OCI-M2 (cell line): ENCODE measurements around the gene HDAC7.

Experiments
- DNase-seq: peaks from one replicate; lab custom pipeline; 2025; ENCODE audit not compliant: unreplicated experiment; lab: John Stamatoyannopoulos, UW

The HDAC7 gene

GRCh38 chr12:47797441-47797840 lies 22.3 kb downstream of the HDAC7 start:
- no peak for DNase-seq

GRCh38 chr12:47795814-47796411 lies 23.8 kb downstream of the HDAC7 start:
- DNase-seq = no peak

DNA sequence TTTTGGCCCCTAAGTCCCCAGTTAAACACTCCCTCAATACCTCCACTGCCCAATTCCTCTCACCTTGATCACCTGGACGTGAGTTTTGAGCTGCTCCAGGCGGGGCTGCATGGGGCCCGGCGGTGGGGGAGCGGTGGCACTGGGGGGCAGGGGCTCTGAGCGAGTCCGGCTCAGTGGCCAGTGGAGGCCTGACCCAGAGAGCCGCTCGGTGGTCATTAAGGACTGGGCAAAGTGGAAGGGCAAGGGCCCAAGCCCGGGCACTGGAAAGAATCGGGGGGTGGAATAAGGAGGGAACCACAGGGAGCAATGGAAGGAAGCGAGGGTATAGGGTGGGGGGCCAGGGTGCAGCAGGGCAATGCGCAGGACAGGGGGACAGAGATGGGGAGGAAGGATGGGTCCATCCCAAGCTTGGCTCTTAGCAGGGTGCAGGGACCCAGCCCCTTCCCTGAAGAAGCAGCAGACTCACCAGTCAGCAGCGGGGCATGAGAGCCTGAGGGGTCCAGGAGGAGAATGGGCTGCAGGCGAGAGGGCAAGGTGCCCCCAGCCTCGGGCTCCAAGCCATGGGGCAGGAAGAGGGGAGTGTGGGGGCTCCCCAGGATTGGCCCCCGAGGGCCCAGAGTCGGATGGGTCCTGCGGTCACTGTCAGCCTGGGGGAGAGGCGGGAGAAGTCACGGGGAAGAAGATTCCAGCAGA lies 24.4 kb downstream of the HDAC7 start:
- no peak for DNase-seq

- DNase-seq = no peak
Observed at GRCh38 chr12:47794679-47795078, 25.0 kb downstream of the HDAC7 start.

- no peak for DNase-seq
Observed at GRCh38 chr12:47793015-47793681, 26.6 kb downstream of the HDAC7 start.

DNA sequence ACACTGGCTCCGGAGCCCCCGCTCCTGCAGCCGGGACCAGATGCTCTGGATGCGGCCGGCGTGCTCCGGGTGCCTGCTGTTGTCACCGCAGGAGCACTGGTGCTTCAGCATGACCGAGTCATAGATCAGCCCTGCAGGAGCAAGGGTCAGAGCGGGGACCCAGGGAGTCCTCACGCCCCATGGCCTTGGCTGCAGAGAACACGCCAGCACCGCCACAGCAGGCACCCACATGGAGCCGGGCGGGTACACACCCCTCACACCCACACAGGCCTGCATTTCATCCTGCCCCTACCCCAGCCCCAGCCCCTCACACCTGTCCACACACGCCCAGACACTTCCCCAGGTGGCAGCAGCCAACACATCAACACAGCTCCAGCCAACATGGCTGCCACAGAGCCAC lies 27.8 kb downstream of the HDAC7 start:
- DNase-seq = no peak

GRCh38 chr12:47791351-47791746 lies 28.4 kb downstream of the HDAC7 start:
- no peak for DNase-seq

GRCh38 chr12:47790676-47791350 lies 28.9 kb downstream of the HDAC7 start:
- no peak for DNase-seq

GRCh38 chr12:47789712-47790489 lies 29.8 kb downstream of the HDAC7 start:
- DNase-seq = no peak

GRCh38 chr12:47789141-47789540 lies 30.6 kb downstream of the HDAC7 start:
- DNase-seq = no peak

DNA sequence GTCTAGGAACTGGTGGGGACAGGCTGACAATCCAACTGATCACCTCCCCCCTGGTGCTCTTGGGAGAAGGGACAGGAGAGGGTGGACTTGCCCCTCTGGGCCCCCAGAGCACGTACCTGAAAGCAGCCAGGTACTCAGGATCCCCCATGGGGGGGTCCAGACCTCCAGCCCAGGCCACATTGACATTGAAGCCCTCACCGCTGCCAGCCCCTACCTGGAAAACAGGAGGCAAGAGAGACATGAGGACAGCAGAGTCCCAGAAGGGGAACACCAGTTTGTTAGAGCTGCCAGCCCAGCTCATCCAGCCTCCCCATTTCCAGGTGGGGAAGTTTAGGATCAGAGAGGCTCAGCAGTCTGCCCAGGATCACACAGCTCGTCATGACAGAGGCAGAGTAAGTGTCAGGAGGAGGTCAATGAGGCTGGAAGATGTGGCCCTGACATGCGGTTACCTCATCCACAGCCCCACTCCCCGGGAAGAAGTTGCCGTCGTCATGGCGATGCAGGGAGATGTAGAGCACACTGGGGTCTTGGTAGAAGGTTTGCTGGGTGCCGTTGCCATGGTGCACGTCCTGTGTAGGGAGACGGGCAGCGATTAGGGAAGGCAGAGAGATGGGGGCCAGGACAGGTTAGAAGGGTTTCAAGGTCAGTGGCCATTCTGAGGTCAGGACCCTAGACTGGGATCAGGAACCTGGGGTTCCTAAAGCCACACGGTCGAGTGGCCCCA lies 31.9 kb downstream of the HDAC7 start:
- DNase-seq = no peak

DNA sequence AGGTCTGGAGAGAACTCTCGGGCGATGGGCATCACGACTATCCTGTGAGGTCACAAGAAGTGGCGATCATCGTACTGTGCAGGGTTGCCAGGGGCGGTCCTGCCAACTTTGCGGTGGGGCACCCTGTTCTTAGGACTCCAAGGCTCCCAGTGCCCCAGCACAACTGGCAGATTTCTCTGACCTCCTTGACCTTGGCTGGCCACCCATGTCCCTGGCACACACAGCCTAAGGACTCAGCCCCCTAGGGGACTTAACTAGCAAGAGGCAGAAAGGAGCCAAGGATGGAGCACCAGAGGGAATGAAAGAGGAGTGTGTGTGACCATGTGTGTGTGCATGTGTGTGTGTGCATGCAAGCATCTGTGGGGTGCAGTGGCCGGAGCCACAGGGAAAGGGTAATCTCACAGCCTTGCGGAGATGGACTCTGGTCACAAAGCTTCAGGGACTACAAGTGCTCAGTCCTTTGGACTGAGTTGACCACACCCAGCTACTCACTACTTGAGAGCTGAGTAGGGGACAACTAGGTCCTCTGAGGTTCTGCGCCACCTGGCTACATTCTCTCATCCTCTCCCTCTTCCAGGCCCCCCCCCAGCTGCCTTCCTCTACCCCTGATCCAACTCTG lies 32.9 kb downstream of the HDAC7 start:
- DNase-seq = no peak

DNA sequence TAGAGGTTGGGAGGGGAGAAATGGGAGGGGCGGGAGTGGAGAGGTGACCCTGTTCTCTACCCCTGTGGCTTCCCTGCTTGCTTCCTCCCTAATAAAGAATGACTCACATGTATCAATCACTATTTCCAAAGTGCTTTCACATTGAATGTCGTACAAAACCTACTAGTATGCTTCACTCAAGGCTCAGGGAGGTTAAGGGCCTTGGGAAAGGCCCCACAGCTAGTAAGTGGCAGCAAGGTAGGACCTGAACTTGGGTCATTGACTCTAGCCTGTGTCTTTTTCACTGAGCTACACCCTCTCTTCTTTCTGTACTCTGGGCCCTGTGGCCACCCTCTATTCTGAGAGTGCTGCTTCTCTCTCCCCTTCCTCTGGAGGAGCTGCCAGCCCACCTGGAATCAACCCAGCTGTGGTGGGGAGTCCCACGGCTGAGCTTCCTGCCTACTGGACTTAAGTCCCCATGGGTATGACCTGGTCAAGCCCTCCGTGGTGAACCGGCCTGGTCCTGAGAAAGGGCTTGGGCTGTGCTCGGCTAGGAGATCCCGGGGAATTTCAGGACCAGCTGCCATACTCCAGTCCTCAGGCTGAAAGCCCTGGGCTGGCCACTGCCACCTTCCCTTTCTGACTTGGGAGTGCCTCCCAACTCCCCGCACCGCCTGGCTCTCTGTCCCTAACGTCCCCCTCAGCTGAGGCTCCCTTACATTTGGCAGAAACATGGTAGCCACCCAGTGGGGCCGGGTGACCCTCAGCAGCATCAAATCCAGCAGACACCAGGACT lies 33.6 kb downstream of the HDAC7 start:
- DNase-seq = no peak

- DNase-seq = no peak
Observed at GRCh38 chr12:47785036-47785886, 34.4 kb downstream of the HDAC7 start.

DNA sequence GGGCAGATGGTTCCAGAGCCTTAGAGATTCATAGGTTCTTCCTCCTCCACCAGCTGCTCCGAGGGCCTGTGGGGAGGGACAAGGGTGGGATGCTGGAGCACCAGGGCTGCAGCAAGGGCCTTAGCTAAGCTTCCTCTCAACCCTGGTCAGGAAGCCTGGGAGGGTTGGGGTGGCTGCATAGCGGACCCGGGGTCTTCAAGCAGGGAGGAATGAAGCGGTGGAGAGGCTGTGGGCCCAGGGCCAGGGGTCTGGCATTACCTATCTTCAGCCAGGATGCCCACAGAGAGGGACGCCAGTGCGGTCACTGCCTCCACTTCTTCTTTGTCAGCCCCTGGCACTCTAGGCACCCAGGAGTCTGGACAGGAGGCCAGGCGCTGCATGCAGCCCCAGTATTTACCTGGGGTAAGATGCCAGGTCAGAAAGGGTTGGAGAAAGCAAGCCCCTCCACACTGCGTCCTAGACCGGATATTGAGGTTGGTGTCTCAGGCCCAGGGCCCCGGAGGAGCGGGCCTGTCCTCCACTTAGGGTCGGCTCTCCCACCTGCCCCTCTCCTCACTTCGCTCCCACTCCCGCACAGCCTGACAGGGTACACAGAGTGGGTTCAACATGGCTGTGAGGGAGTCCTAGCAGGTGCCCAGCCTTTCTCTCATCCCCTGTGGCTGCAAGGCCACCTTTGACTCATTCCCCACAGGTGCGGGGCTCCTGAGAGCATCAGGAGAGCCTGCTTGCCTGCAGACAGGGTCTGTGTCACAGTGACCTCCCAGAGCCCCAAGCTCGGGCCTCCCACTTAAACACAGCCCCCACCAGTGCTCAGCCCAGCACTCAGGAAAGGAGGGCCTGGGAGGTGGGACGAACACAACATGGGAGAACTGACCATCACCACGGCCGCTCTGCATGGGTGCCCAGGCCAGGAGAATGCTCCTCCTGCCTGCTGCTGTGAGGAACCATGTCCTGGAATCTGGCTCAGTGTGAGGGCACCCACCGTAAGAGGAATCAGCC lies 35.6 kb downstream of the HDAC7 start:
- no peak for DNase-seq

DNA sequence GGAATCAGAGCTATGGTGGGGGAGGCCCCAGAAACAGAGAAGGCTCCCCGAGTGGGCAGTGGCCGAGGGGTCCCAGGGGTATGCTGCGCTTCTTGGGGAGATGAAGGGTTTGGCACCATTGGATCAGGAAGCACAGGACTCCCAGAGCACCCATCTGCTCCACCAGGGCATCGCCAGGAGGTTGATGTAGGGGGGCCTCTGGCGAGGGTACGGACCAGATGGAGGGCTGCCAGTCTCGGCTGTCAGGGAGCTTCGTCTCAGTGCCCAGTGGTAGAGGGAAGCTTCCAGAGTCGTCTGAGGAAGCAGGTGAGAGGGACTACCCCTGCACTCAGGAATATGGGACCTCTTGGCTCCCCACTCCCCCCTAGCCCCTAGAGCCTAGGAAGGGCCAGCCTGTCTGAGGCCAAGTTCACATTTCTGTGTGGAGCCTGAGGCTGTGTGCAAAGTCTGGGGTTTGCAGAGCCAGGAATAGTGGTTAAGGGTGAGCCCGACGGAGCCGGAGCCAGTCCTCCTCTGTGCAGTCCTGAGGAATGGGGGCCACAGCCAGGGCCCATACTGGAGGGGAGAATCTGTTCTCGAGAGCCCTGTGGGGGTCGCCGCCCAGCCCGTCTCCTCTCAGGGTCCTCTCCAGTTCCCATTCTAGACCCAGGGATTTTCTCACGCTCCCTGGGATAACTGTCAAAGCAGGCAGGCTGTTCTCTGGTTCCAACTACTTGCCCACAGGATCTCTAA lies 36.5 kb downstream of the HDAC7 start:
- DNase-seq = no peak
